ENCODE data around the gene PRR5L. TPM values are rescaled to one million over a fixed set of nuclear protein-coding genes. Genes with fewer than 3 reads are reported as not detected.

Gene PRR5L
- polyA plus RNA-seq, 3 donors: 3.5 to 16.0 (median 7.4) TPM

DNA sequence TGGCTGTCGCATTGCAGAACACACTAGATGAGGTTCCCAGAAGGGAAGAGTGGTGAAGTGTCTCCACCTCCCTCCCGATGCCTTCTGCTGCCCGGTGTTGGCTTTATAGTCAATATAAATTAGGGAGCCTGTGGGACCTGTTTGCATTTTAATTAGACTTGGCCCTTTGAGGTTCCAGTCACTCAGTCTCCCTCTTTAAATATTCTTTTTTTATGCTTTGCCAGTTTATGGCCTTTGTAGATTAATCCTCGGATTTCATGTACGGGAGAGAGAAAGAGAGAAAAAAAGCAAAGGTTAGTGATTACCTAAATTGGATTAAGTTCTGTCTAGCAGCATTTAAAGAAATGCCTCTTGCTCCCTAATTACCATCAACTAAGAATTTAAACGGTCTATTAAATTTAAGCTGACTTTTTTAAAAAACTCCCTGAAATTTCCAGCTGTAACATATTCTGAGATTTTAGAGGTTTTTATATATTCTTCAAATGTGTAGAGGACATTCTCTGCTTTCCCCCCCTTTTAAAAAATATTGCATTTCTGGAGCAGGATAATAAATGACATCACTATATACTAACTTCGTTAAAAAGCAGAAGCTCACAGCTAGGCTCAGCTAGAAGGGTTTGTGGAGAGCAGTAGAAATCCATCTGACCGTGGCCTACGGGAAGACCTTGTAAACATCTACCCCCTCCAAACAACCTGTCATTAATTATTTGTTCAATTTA is 84.4 kb downstream of the PRR5L start:
- Histone ChIP-seq H3K4me1 (ENCODE audit: control insufficient read depth in 1 of 2, insufficient read depth in 2 of 2, low read length in 2 of 2) (peaks cover 24 to 46% of the 10 kb centered on the region in 2 donors), H3K27ac (ENCODE audit: low read depth in 1 of 2, low read length in 2 of 2) (peak overlapping the region in 1 of 2 donors; percentile 64), H3K4me3 (replicated peaks in 1 of 3; ENCODE audit: low read depth in 2 of 3, low read length in 3 of 3) (peak overlapping the region in 2 of 3 experiments; percentile 16 to 56), H2AFZ (ENCODE audit: insufficient read depth, low read depth, low read length, poor library complexity, severe bottlenecking) (no peak overlapping the region), H3K9ac (ENCODE audit: insufficient read depth, low read length, poor library complexity, severe bottlenecking) (peak overlapping the region; percentile 24), H3K4me2 (replicated peaks; ENCODE audit: extremely low read depth, low read length, poor library complexity, severe bottlenecking) (peak overlapping the region; percentile 39), H3K9me3 (replicated peaks in 1 of 2; ENCODE audit: control insufficient read depth in 1 of 2, insufficient read depth in 1 of 2, low read length in 2 of 2) (no peaks in the 10 kb centered on the region), H3K79me2 (ENCODE audit: insufficient read depth, low read length) (no peaks in the 10 kb centered on the region), H3K27me3 (ENCODE audit: control insufficient read depth in 2 of 2, insufficient read depth in 2 of 2, low read length in 2 of 2) (peaks cover 3 to 27% of the 10 kb centered on the region in 2 donors), H3K36me3 (replicated peaks in 1 of 2; ENCODE audit: control insufficient read depth in 1 of 2, insufficient read depth in 2 of 2, low read length in 2 of 2) (no peaks in the 10 kb centered on the region), H4K20me1 (ENCODE audit: insufficient read depth, low read length) (no peaks in the 10 kb centered on the region)
- 93% methylated on average over 2 of the region's 9 CpGs for WGBS (ENCODE audit: insufficient coverage)
- Mint-ChIP-seq H3K9me3 (peaks cover 0 to 8% (median 5%) of the 10 kb centered on the region in 7 donors), H3K4me1 (peaks cover 45% of the 10 kb centered on the region), H3K4me3 (peak overlapping the region; percentile 32 to 62), H3K27ac (peak overlapping the region in 5 of 7 donors; percentile 13 to 78 (median 41)), H3K27me3 (ENCODE audit: low read depth in 3 of 3) (peaks cover 21 to 38% (median 25%) of the 10 kb centered on the region in 3 donors), H3K36me3 (peaks cover 21 to 29% of the 10 kb centered on the region in 2 donors)
- peak in 2 of 3 donors; percentile 31 to 36 for DNase-seq
- intact Hi-C loops (cut with micrococcal nuclease): no loop called here
- TF ChIP-seq, protein P1, sequence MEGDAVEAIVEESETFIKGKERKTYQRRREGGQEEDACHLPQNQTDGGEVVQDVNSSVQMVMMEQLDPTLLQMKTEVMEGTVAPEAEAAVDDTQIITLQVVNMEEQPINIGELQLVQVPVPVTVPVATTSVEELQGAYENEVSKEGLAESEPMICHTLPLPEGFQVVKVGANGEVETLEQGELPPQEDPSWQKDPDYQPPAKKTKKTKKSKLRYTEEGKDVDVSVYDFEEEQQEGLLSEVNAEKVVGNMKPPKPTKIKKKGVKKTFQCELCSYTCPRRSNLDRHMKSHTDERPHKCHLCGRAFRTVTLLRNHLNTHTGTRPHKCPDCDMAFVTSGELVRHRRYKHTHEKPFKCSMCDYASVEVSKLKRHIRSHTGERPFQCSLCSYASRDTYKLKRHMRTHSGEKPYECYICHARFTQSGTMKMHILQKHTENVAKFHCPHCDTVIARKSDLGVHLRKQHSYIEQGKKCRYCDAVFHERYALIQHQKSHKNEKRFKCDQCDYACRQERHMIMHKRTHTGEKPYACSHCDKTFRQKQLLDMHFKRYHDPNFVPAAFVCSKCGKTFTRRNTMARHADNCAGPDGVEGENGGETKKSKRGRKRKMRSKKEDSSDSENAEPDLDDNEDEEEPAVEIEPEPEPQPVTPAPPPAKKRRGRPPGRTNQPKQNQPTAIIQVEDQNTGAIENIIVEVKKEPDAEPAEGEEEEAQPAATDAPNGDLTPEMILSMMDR (IDR thresholded peaks at IDR 0.05): no peak

DNA sequence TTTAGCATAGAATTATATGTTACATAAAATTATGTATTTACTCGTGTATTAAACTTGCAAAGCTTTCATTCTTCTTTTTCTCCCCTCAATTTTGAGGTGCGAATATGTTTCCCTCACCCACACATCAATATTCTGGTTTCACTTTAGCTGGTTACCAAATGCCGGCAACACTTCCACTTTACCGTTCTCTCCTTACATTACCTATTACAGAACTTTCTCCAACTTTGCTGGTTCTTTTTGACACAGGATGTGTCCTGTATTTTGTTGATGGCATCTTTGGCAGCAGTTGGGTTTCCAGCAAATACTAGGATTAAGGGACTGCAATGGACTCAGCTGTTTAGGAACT is 84.9 kb downstream of the PRR5L start:
- DNase-seq: no peak
- WGBS (ENCODE audit: insufficient coverage): 40% methylated on average over 1 of the region's 4 CpGs
- peaks cover 15 to 32% (median 20%) of the 10 kb centered on the region in 3 donors for H3K27me3 Mint-ChIP-seq (ENCODE audit: low read depth in 3 of 3)

More for the DNA sequence above, 84.9 kb downstream of the PRR5L start:
- Histone ChIP-seq H3K9ac (ENCODE audit: insufficient read depth, low read length, poor library complexity, severe bottlenecking) (peak overlapping the region; percentile 24), H3K36me3 (replicated peaks in 1 of 2; ENCODE audit: control insufficient read depth in 1 of 2, insufficient read depth in 2 of 2, low read length in 2 of 2) (no peaks in the 10 kb centered on the region), H3K79me2 (ENCODE audit: insufficient read depth, low read length) (no peaks in the 10 kb centered on the region), H3K9me3 (replicated peaks in 1 of 2; ENCODE audit: control insufficient read depth in 1 of 2, insufficient read depth in 1 of 2, low read length in 2 of 2) (no peaks in the 10 kb centered on the region), H3K27me3 (ENCODE audit: control insufficient read depth in 2 of 2, insufficient read depth in 2 of 2, low read length in 2 of 2) (peaks cover 0 to 22% of the 10 kb centered on the region in 2 donors), H3K27ac (ENCODE audit: low read depth in 1 of 2, low read length in 2 of 2) (peak overlapping the region in 1 of 2 donors; percentile 64), H4K20me1 (ENCODE audit: insufficient read depth, low read length) (no peaks in the 10 kb centered on the region), H3K4me3 (replicated peaks in 1 of 3; ENCODE audit: low read depth in 2 of 3, low read length in 3 of 3) (peak overlapping the region in 2 of 3 experiments; percentile 16 to 56), H3K4me2 (replicated peaks; ENCODE audit: extremely low read depth, low read length, poor library complexity, severe bottlenecking) (peak overlapping the region; percentile 39), H3K4me1 (ENCODE audit: control insufficient read depth in 1 of 2, insufficient read depth in 2 of 2, low read length in 2 of 2) (peaks cover 24 to 43% of the 10 kb centered on the region in 2 donors), H2AFZ (ENCODE audit: insufficient read depth, low read depth, low read length, poor library complexity, severe bottlenecking) (peak overlapping the region; percentile 48)
- H3K36me3 Mint-ChIP-seq: peaks cover 21 to 29% of the 10 kb centered on the region in 2 donors
- peak overlapping the region in 6 of 7 donors; percentile 5 to 78 (median 36) for H3K27ac Mint-ChIP-seq
- intact Hi-C loops (cut with micrococcal nuclease): no loop called here
- H3K4me3 Mint-ChIP-seq: peak overlapping the region; percentile 32 to 62
- TF ChIP-seq, protein P1 (IDR thresholded peaks at IDR 0.05): no peak
- H3K4me1 Mint-ChIP-seq: peaks cover 41% of the 10 kb centered on the region
- peaks cover 0 to 7% (median 5%) of the 10 kb centered on the region in 7 donors for H3K9me3 Mint-ChIP-seq

All from CD14-positive monocyte (primary cell).